NCI-H2171 (cell line): ENCODE measurements around the gene AIMP1.

ENCODE experiments used
- DNase-seq: peaks from one replicate; lab custom pipeline; 2025; lab: John Stamatoyannopoulos, UW

AIMP1 gene

DNA sequence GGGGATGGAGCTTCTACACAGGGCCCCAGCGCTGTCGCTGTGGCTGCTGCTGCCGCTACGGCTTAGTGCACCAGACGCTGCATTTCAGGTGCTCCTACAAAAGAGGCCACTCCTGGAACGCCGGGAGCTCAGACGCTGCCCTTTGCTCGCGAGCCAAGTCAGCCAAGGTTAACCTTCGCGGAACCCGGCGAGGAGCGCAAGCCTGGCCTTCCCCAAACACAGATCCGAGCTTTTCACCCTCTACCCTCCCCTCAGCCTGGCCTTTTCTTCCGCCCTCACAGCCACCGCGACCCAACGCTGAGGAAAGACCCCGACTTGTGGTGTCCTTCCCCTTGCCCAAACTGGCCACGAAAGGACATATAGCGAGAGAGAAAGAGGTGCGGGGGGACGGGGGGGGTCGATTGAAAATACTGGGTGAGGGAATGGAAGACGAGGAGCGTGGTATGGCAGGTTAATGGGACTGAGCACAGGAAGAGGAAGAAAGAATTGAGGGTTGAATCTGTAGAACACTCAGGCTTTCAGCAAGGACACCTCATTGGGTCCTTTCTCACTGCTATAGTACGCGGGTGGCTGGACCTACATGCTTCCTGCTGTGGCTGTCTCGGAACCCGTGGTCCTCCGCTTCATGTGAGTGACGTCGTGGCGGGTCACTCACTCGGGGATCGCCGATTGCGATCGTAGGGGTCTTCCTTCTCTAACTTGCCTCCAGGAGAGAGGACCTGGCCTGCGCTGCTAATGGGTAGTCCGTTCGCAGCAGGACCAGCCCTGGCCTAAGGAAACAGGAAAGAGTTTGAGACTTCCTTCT, at the start of gene AIMP1, which contains the start of gene TBCK:
Gene AIMP1, plus strand, starts transcription at position 583 of the 805 bp plus-strand sequence. CDS start 8,460 bp downstream, outside the sequence.
Gene TBCK, minus strand, starts transcription at position 242 of the 805 bp plus-strand sequence. CDS start 7,249 bp downstream, outside the sequence.
- DNase-seq = peak; percentile 58

- DNase-seq = no peak
Observed at GRCh38 chr4:106268786-106269185, 47.6 kb upstream of the AIMP1 start.

- no peak for DNase-seq
Observed at GRCh38 chr4:106269711-106270110, 46.6 kb upstream of the AIMP1 start.

GRCh38 chr4:106270736-106271135, 45.6 kb upstream of the AIMP1 start:
- no peak for DNase-seq

DNA sequence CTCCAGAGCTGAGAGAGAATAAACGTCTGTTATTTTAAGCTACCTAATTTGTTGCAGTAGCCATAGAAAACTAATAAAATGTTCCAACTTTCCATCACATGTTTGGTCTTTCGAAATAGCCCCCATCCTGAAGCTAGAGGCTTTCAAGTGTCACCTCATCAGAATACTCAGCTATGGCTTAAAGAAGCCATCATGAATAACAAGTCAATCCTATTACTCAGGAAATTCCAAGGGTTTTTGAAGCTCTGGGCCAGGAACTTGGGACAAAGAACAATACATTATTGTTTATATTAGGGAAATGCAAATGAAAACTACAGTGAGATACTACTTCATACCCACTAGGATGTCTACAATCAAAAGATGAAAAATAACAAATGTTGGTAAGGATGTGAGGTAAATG, 42.5 kb upstream of the AIMP1 start:
- DNase-seq = no peak

DNA sequence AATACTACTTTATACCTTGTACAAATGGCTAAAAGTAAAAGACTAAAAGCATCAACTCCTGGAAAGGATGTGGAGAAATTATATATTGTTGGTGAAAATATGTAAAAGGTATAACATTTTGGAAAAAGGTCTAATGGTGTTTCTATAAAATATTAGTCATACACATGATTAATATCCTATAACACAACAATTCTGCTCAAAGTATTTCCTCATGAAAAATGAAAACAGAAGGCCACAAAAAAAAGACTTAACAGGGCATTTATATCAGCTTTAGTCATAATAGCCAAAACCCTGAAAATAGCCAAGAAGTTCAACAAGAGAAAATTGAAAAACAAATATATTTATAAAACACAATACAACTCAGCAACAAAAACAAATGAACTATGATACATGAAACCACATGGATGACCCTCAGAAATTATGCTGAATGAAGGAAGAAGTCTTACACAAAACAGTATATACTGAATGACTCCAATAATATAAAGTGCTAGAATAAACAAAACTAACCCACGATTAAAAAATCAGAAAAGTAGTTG, 39.1 kb upstream of the AIMP1 start:
- no peak for DNase-seq

- no peak for DNase-seq
Observed at GRCh38 chr4:106284227-106284626, 32.1 kb upstream of the AIMP1 start.

DNA sequence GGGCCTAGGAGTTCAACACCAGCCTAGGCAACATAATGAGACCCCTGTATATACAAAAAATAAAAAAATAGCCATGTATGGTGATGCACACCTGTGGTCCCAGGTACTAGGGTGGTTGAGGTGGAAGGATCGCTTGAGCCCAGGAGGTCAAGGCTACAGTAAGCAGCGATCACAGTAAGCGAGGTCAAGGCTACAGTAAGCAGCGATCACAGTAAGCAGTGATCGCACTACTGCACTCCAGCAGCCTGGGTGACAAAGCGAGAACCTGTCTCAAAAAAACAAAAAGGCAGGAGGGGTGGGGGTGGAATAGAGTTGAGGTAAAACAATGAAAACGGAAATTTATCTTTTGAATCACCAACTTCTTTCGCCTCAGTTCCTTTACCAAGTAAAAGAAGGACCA, 29.7 kb upstream of the AIMP1 start:
- no peak for DNase-seq

DNA sequence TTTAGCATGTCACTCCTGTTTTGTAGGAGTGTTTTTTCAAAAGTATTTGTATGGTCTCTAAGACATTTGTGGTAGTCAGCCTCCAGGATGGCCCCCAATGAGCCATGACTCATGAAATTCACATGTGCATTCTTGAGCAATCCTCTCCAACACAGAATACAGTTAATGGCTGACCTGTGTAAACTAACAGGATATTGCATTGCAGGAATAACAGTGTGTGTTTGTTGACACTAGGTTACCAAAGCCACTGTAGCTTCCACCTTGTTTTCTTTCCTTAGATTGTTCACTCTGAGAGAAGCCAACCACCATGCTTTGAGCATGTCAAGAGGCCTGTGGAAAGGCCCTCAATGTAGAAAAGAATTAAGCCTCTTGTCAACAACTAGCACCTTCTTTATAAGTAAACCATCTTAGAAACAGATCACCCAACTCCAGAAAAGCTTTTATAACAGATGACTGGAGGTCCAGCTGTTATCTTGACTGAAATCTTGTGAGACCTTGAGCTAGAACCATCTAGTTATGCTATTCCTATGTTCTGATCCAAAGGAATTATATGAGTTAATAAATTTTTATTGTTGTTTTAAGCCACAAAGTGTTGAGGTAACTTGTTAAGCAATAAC, 28.9 kb upstream of the AIMP1 start:
- DNase-seq = no peak

- DNase-seq = no peak
Observed at GRCh38 chr4:106289737-106290136, 26.6 kb upstream of the AIMP1 start.

DNA sequence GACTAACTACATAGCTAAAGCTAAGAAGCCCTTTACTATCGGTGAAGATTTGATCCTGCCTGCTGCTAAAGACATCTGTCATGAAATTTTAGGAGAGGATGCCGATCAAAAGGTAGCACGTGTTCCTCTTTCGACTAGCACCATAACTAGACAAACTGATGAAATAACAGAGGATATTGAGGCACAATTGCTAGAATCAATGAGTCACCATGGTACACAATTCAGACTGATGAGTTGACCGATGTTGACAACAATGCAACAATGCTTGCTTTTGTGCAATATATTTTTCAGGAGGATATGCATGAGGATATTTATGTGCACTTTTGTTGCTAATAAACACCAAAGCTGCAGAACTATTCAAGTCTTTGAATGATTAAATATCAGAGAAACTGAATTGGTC, 24.7 kb upstream of the AIMP1 start:
- no peak for DNase-seq

DNA sequence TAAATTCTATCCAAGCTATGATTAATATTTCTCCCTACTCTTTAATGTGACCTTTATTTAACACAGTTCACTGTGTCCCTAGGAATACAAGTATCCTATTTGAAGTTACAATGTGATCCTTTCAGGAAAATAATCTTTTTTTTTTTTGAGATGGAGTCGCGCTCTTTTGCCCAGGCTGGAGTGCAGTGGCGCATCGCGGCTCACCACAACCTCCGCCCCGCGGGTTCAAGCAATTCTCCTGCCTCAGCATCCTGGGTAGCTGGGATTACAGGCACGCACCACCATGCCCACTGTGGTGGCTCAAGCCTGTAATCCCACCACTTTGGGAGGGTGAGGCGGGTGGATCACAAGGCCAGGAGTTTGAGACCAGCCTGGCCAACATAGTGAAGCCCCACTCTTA, 22.3 kb upstream of the AIMP1 start:
- no peak for DNase-seq

DNA sequence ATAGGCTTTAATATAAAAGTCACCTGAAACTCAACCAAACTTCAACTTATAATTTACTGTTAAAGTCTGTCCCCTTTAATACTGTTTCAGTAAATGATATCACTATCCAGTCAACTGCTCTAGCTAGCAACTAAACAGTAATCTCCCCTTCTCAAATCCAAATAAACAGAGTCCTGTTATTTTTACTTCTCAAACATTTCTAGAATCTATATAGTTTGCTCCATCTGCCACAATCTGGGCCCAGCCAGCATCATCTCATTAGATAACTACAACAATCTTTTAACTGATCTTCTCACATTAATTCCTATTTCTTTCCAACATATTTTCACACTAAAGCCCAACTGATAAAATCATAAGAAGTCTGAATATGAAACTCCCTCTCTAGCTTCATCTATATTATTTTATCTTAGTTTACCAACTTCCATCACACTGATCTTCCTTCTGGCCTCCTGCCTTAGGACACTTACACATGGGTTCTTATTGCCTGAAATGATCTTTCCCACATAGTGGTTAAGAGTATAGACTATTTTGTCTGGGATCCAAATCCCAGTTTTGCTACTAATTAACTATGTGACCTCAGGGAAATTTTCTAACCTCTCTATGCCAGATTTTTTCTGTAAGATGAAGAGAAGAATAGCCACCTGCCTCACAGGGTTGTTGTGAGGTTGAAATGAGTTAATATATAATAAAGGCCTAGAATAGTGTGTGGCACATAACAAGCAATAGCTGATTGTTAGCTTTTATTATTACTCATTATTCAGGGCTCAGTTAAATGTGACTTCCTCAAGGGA, 18.9 kb upstream of the AIMP1 start:
- no peak for DNase-seq

DNA sequence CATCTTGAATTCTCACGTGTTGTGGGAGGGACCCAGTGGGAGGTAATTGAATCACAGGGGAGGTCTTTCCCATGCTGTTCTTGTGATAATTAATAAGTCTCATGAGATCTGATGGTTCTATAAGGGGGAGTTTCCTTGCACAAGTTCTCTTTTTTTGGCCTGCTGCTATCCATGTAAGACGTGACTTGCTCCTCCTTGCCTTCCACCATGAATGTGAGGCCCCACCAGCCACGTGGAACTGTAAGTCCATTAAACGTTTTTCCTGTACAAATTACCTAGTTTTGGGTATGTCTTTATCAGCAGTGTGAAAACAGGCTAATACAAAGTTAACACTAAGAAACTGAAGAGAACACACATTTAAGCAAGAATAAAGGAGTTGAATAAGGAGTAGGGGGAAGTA, 16.4 kb upstream of the AIMP1 start:
- DNase-seq = no peak

GRCh38 chr4:106301393-106302061, 14.8 kb upstream of the AIMP1 start:
- DNase-seq = no peak

- no peak for DNase-seq
Observed at GRCh38 chr4:106302062-106302438, 14.3 kb upstream of the AIMP1 start.

DNA sequence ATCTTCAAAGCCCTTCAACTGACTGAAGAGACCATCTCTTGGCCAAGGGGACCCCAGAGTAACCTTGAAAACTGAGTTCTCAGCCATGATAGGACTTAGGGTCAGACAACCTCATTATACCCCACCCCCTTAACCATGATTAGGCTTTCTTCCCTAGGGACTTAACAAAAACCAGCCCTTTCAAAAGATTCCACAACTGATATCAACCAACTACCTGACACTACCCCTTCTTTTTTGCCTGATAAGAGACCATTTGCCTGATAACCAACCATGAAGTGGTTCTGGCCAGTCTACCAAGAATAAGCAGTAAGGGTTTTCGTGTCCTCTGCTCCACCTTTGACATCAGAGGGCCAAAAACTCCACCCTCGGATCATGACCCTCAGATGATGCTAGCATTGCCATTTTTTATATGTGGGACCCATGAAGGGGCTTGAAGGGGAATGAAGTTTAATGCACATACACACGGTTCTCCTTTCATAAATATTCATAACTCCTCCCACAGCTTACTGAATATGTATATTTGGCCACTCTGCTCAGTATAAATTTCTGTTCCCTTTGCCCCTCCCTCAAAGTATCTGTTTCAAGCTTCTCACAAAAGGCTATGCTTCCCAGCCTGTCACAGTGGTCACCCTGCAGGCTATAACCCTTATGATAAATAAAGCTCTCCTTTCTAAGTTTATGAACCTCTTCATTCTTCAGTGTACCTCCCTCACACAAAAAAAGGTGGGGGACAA, 12.6 kb upstream of the AIMP1 start:
- no peak for DNase-seq

- DNase-seq = no peak
Observed at GRCh38 chr4:106304632-106305031, 11.7 kb upstream of the AIMP1 start.

GRCh38 chr4:106305435-106306055, 10.8 kb upstream of the AIMP1 start:
- no peak for DNase-seq

GRCh38 chr4:106306561-106306960, 9.8 kb upstream of the AIMP1 start:
- no peak for DNase-seq

GRCh38 chr4:106312377-106312776, 4.0 kb upstream of the AIMP1 start:
- no peak for DNase-seq
